Coronary artery (tissue), 2 donors: ENCODE measurements around the gene EDEM1.

ENCODE experiments used
- DNase-seq: peaks from one replicate; pipeline ENCODE4 v3.0.0-alpha.2; 2017; ENCODE audit warnings: low spot score
- H3K27ac ChIP-seq, 2 donors: fragments of 200-600 bp; sonication (generic); one replicate each; pipeline ENCODE4 v1.5.1; 2016 to 2019
- H3K4me3 ChIP-seq: fragments of 200-600 bp; sonication (generic); 2 replicates; pipeline ENCODE4 v1.5.1; 2016; ENCODE audit warnings: mild to moderate bottlenecking, moderate library complexity
- TF ChIP-seq, protein P1 (sequence below): fragments of 200-600 bp; sonication (generic); IDR thresholded peaks from one replicate; pipeline ENCODE4 v1.5.1; 2019; ENCODE audit warnings: antibody characterized with exemption

Gene EDEM1

DNA sequence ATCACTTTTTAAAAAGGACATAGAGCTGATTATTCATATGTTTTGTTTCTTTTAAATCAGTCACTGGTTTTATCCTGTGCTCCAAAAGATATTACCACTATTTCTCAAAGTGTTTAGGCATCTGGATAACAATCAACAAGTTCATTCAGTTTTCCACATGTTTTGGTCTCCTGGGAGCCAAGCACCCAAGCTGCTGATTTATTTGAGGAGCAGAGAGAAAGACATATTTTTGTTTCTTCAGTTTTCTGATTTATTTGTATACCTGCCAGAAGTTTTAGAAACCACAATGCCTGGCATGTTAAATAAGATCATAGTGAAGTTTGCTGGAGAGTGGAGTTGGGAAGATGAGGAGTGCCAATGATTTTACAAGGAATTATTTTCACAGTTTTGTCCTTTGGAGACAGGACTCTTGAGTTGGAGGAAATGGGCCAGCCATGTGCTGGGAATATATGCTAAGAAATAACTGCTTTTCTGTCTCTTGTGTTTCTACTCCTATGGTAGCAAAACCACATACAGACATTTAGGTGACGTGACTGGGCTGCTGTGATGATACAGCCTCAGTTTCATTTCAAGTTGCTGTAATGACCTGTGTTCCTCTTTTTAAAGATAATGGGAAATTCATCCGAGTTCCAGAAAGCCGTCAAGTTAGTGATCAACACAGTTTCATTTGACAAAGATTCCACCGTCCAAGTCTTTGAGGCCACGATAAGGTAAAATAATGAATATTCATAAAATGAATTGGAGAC is 11.7 kb downstream of the EDEM1 start:
- DNase-seq: no peak
- Histone ChIP-seq H3K4me3 (no peak overlapping the region), H3K27ac (no peak overlapping the region)
- TF ChIP-seq, protein P1, sequence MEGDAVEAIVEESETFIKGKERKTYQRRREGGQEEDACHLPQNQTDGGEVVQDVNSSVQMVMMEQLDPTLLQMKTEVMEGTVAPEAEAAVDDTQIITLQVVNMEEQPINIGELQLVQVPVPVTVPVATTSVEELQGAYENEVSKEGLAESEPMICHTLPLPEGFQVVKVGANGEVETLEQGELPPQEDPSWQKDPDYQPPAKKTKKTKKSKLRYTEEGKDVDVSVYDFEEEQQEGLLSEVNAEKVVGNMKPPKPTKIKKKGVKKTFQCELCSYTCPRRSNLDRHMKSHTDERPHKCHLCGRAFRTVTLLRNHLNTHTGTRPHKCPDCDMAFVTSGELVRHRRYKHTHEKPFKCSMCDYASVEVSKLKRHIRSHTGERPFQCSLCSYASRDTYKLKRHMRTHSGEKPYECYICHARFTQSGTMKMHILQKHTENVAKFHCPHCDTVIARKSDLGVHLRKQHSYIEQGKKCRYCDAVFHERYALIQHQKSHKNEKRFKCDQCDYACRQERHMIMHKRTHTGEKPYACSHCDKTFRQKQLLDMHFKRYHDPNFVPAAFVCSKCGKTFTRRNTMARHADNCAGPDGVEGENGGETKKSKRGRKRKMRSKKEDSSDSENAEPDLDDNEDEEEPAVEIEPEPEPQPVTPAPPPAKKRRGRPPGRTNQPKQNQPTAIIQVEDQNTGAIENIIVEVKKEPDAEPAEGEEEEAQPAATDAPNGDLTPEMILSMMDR: no peak

DNA sequence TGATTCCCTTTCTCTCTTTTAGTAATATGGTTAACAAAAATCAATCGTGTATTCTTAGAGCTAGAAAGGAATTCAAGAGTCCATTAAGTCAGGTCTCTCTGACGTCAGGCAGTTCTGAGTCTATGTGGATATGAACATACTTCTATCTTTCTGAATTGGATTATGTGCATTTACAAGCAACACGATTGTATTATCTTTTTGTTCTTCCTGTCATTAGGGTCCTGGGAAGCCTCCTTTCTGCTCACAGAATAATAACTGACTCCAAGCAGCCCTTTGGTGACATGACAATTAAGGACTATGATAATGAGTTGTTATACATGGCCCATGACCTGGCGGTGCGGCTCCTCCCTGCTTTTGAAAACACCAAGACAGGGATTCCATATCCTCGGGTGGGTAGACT is 14.0 kb downstream of the EDEM1 start:
- Histone ChIP-seq H3K4me3 (no peak overlapping the region), H3K27ac (no peak overlapping the region)
- TF ChIP-seq, protein P1: no peak
- no peak for DNase-seq

DNA sequence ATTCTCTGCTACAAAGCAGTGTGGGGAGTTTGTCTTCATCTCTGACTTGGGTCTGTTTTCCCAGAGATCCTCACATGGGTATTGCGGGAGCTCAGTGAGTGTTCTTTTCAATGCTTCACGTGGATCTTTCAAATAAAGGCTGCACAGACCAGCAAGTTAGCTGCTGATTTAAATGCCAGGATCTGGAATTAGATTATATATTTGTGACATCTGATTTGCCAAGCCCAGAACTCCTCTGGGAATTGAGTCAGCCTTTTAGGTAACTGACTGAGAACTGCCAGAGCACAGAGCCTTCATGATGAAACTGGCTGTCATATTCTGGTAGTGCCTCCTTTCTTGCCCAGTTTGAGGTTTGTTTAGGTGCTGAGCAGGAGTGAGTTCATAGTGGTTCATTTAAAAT is 14.7 kb downstream of the EDEM1 start:
- no peak overlapping the region for H3K27ac ChIP-seq
- TF ChIP-seq, protein P1: no peak
- H3K4me3 ChIP-seq: no peak overlapping the region
- DNase-seq: no peak

DNA sequence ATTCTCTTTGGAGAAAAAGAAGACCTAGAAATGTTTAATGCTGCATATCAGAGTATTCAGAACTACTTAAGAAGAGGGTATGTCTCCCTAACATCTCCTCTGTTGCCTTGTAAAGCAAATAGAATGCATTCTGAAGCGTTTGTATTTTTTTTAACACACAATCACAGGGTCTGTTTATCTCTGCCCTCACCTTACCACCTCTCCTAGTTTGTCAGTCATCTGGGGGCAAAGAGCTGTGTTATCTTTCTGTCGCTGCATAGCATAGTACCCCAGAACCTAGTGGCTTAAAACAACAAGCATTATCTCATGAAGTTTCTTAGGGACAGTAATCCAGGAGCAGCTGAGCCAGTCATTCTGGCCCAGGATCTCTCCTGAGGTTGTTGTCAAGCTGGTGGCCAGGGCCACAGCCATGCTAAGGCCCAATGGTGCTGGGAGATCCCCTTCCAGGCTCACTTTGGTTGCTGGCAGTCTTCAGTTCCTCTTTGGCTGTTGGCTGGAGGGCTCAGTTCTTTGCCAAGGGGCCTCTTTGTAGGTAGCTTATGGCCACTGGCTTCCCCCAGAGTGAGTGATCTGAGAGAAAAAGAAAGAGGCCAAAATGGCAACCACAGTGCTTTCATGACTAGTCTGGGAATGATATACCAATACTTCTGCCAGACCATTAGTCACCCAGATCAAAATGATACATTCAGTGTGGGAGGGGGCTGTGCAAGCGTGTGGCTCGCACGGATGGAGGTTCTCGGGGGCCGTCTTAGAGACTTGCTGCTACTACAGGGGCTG is 17.8 kb downstream of the EDEM1 start:
- DNase-seq: no peak
- H3K27ac ChIP-seq: no peak overlapping the region
- TF ChIP-seq, protein P1: no peak
- no peak overlapping the region for H3K4me3 ChIP-seq

DNA sequence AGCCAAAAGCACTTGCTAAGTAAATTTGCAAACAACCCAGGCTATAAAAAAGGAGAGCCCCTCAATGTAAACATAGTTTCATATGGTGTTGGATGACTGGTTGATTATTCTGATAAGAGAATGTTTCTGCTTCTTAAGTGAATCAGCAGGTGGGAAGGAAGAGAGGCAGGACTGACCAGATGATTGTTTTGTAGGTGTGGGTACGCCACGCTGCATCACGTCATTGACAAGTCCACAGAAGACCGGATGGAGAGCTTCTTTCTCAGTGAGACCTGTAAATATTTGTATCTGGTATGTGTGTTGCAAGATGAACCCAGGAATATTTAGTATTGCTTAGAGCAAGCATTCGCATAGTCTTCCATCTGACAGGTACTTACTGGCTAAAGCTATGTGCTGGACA is 23.4 kb downstream of the EDEM1 start:
- Histone ChIP-seq H3K4me3 (no peak overlapping the region), H3K27ac (no peak overlapping the region)
- TF ChIP-seq, protein P1: no peak
- DNase-seq: no peak

DNA sequence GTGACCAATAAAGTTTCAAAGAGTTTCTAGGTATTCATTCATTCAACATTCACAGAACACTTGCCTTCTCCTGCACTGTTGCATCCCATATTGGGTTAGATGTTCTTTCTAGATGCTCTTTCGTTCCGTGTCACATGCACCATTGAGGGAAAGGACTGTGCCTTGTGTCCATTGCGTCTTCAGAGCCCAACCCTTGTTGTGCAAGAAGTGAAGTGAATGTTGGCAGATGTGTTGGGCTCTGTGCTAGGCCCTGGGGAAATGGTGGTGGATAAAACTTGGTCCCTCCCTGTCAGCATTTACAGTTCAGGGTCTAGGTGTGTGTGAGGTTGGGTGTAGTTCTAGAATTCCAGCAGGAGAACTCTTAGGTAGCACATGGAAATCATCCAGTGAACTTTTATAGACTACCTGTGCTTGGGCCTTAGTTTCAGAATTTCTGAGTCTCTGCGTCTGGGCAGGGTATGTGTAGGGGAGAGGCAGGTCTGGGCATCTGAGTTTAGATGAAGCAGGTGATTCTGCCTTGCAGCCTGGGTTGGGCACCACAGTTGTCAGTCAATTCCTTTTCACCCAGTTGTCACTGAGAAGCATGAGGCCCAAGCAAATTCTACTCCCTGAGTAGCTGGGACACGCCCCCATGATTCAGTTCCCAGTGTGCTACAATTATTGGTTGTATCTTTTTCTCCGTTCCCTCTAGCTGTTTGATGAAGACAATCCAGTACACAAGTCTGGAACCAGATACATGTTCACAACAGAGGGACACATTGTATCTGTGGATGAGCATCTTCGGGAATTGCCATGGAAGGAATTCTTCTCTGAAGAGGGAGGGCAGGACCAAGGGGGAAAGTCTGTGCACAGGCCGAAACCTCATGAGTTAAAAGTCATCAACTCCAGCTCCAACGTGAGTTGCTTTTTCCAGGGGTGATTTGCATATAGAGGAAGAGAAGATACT is 25.4 kb downstream of the EDEM1 start:
- TF ChIP-seq, protein P1: no peak
- DNase-seq: no peak
- Histone ChIP-seq H3K27ac (no peak overlapping the region), H3K4me3 (no peak overlapping the region)
